Activated CD4-positive, alpha-beta T cell treated with anti-CD3 and anti-CD28 coated beads, Interleukin-2, amount 50 U/mL, for 16 hours (primary cell): ENCODE data around the gene DHH.

ENCODE experiments used
- DNase-seq: peaks from one replicate; pipeline ENCODE4 v3.0.0-alpha.2; 2020

DHH gene

GRCh38 chr12:49108958-49109404 lies 14.4 kb upstream of the DHH start:
- no peak for DNase-seq

GRCh38 chr12:49105504-49106084 lies 11.0 kb upstream of the DHH start:
- no peak for DNase-seq

GRCh38 chr12:49104822-49105221 lies 10.2 kb upstream of the DHH start:
- DNase-seq, result no peak

GRCh38 chr12:49100380-49100779 lies 5.8 kb upstream of the DHH start:
- no peak for DNase-seq

GRCh38 chr12:49098703-49099102 lies 4.1 kb upstream of the DHH start:
- no peak for DNase-seq

GRCh38 chr12:49098035-49098451 lies 3.4 kb upstream of the DHH start:
- peak; percentile 64 for DNase-seq

- no peak for DNase-seq
Observed at GRCh38 chr12:49097381-49097780, 2.8 kb upstream of the DHH start.

GRCh38 chr12:49094975-49095365 lies 369 bp upstream of the DHH start:
- DNase-seq, result no peak

GRCh38 chr12:49093792-49094159 lies 825 bp downstream of the DHH start:
- no peak for DNase-seq

- DNase-seq, result no peak
Observed at GRCh38 chr12:49092816-49093406, 1.7 kb downstream of the DHH start.

- peak; percentile 55 for DNase-seq
Observed at GRCh38 chr12:49092086-49092815, 2.4 kb downstream of the DHH start.

- no peak for DNase-seq
Observed at GRCh38 chr12:49091836-49092085, 2.8 kb downstream of the DHH start.

GRCh38 chr12:49091056-49091835 lies 3.4 kb downstream of the DHH start:
- no peak for DNase-seq

- peak; percentile 46 for DNase-seq
Observed at GRCh38 chr12:49089821-49090773, 4.5 kb downstream of the DHH start.

GRCh38 chr12:49088932-49089330 lies 5.7 kb downstream of the DHH start:
- DNase-seq, result no peak

- DNase-seq, result peak; percentile 87
Observed at GRCh38 chr12:49088150-49088931, 6.3 kb downstream of the DHH start.

- DNase-seq, result no peak
Observed at GRCh38 chr12:49086116-49086515, 8.5 kb downstream of the DHH start.

- DNase-seq, result no peak
Observed at GRCh38 chr12:49084438-49084837, 10.2 kb downstream of the DHH start.

- no peak for DNase-seq
Observed at GRCh38 chr12:49079793-49080192, 14.8 kb downstream of the DHH start.

GRCh38 chr12:49070971-49071370 lies 23.6 kb downstream of the DHH start:
- DNase-seq, result no peak

- DNase-seq, result peak; percentile 100
Observed at GRCh38 chr12:49069507-49070346, 24.9 kb downstream of the DHH start, which contains the start of gene RHEBL1. RHEBL1 (minus strand) TSS chr12:49069979; CDS start chr12:49069785, 194 bp downstream.
